OCI-LY3 (cell line): ENCODE data around the gene GREM2.

Experiments used
- H2AFZ ChIP-seq: fragments of 200-600, 300-600 bp; shearing (Covaris generic); 2 replicates; pipeline ENCODE4 v1.6.0; 2014; ENCODE audit warnings: antibody characterized with exemption, low read depth, low read length
- H3K27ac ChIP-seq: fragments of 200-600, 300-600 bp; sonication (generic); 2 replicates; pipeline ENCODE4 v1.5.1; 2014; ENCODE audit warnings: mild to moderate bottlenecking, low read length, moderate library complexity, mixed read lengths
- H3K27me3 ChIP-seq: fragments of 200-600, 300-600 bp; sonication (generic); 2 replicates; pipeline ENCODE4 v1.6.1; 2014; ENCODE audit warnings: low read depth, low read length, mixed read lengths
- H3K36me3 ChIP-seq: fragments of 200-600, 300-600 bp; sonication (generic); replicated peaks from 2 replicates; pipeline ENCODE3; 2014; ENCODE audit warnings: low read depth, low read length, mixed read lengths
- H3K4me1 ChIP-seq: fragments of 300-600, 200-600 bp; sonication (generic); 2 replicates; pipeline ENCODE4 v1.6.1; 2014; ENCODE audit warnings: low read length, mixed read lengths
- H3K4me2 ChIP-seq: fragments of 200-600, 300-600 bp; sonication (generic); 2 replicates; pipeline ENCODE4 v1.6.1; 2014; ENCODE audit warnings: low read length, mixed read lengths
- H3K4me3 ChIP-seq: fragments of 300-600, 200-600 bp; sonication (generic); 2 replicates; pipeline ENCODE4 v1.5.1; 2014; ENCODE audit warnings: antibody characterized with exemption, mild to moderate bottlenecking, low read length, moderate library complexity
- H3K79me2 ChIP-seq: fragments of 300-600, 200-600 bp; shearing (Covaris generic); 2 replicates; pipeline ENCODE4 v1.6.1; 2014; ENCODE audit warnings: mild to moderate bottlenecking, low read length, mixed read lengths
- H3K9ac ChIP-seq: fragments of 300-600, 200-600 bp; shearing (Covaris generic); 2 replicates; pipeline ENCODE4 v1.6.0; 2014; ENCODE audit warnings: mild to moderate bottlenecking, low read length, moderate library complexity
- H3K9me3 ChIP-seq: fragments of 200-600, 300-600 bp; shearing (Covaris generic); 2 replicates; pipeline ENCODE4 v1.6.1; 2014; ENCODE audit warnings: low read length, mixed read lengths; ENCODE audit not compliant: insufficient read depth
- H4K20me1 ChIP-seq: fragments of 200-600, 300-600 bp; sonication (generic); 2 replicates; pipeline ENCODE4 v1.6.1; 2016; ENCODE audit warnings: low read length, mixed read lengths; ENCODE audit not compliant: insufficient read depth
- CTCF ChIP-seq: fragments of 200-600, 300-600 bp; sonication (generic); IDR thresholded peaks from 2 replicates; pipeline ENCODE4 v1.5.1; 2014; ENCODE audit warnings: antibody characterized with exemption, low read length, low read depth
- EZH2phosphoT487 ChIP-seq: fragments of 200-600 bp; shearing (Covaris generic); IDR thresholded peaks from 2 replicates; pipeline ENCODE4 v1.6.1; 2018; ENCODE audit warnings: antibody characterized with exemption, mixed run types, low read depth

The GREM2 gene

GRCh38 chr1:240597153-240597745 lies 14.7 kb downstream of the GREM2 start:
- TF ChIP-seq CTCF (no peak), EZH2phosphoT487 (no peak)
- H2AFZ ChIP-seq: no peak overlapping the region
- no peaks in the 10 kb centered on the region for H3K79me2 ChIP-seq
- H3K4me3 ChIP-seq: no peak overlapping the region
- no peaks in the 10 kb centered on the region for H4K20me1 ChIP-seq
- no peaks in the 10 kb centered on the region for H3K36me3 ChIP-seq
- no peak overlapping the region for H3K4me2 ChIP-seq
- H3K9ac ChIP-seq: no peak overlapping the region
- H3K4me1 ChIP-seq: no peaks in the 10 kb centered on the region
- no peaks in the 10 kb centered on the region for H3K9me3 ChIP-seq
- H3K27me3 ChIP-seq: peaks cover 22% of the 10 kb centered on the region
- no peak overlapping the region for H3K27ac ChIP-seq

GRCh38 chr1:240595476-240595875 lies 16.5 kb downstream of the GREM2 start:
- Histone ChIP-seq H3K27me3 (peaks cover 22% of the 10 kb centered on the region), H3K27ac (no peak overlapping the region)

GRCh38 chr1:240591564-240591963 lies 20.4 kb downstream of the GREM2 start:
- no peak overlapping the region for H2AFZ ChIP-seq
- no peak for TF ChIP-seq CTCF
- no peak for TF ChIP-seq EZH2phosphoT487
- no peaks in the 10 kb centered on the region for H3K36me3 ChIP-seq
- H3K9me3 ChIP-seq: no peaks in the 10 kb centered on the region
- H4K20me1 ChIP-seq: no peaks in the 10 kb centered on the region
- H3K27ac ChIP-seq: no peak overlapping the region
- no peaks in the 10 kb centered on the region for H3K4me1 ChIP-seq
- no peak overlapping the region for H3K4me2 ChIP-seq
- H3K79me2 ChIP-seq: no peaks in the 10 kb centered on the region
- H3K4me3 ChIP-seq: no peak overlapping the region
- no peak overlapping the region for H3K9ac ChIP-seq
- H3K27me3 ChIP-seq: peaks cover 1% of the 10 kb centered on the region; the same call in 1 of the 2 replicates

More at GRCh38 chr1:240595476-240595875, 16.5 kb downstream of the GREM2 start:
- Histone ChIP-seq H3K9ac (no peak overlapping the region), H3K79me2 (no peaks in the 10 kb centered on the region), H3K36me3 (no peaks in the 10 kb centered on the region), H3K4me3 (no peak overlapping the region), H3K9me3 (no peaks in the 10 kb centered on the region), H3K4me1 (no peaks in the 10 kb centered on the region), H3K4me2 (no peak overlapping the region), H4K20me1 (no peaks in the 10 kb centered on the region), H2AFZ (no peak overlapping the region)
- TF ChIP-seq CTCF: no peak
- no peak for TF ChIP-seq EZH2phosphoT487

GRCh38 chr1:240591078-240591477 lies 20.9 kb downstream of the GREM2 start:
- Histone ChIP-seq H3K9ac (no peak overlapping the region), H3K4me1 (no peaks in the 10 kb centered on the region), H3K79me2 (no peaks in the 10 kb centered on the region), H3K4me3 (no peak overlapping the region), H4K20me1 (no peaks in the 10 kb centered on the region), H2AFZ (no peak overlapping the region), H3K9me3 (no peaks in the 10 kb centered on the region), H3K27me3 (no peaks in the 10 kb centered on the region), H3K4me2 (no peak overlapping the region), H3K27ac (no peak overlapping the region), H3K36me3 (no peaks in the 10 kb centered on the region)
- TF ChIP-seq CTCF (no peak), EZH2phosphoT487 (no peak)
